K562 (cell line): ENCODE measurements around the gene MTMR4. TPM values are rescaled to one million over a fixed set of nuclear protein-coding genes. Genes with fewer than 3 reads are reported as not detected.
A peak's percentile ranks its signal among the peaks of the same experiment; 100 is the strongest.

Experiments
- GABPB1 ChIP-seq: sonication (generic); formaldehyde crosslinking; IDR thresholded peaks from 2 replicates; pipeline ENCODE4 v1.8.0; 2022; ENCODE audit warnings: mild to moderate bottlenecking, missing genetic modification reagents
- HCFC1 ChIP-seq: IDR thresholded peaks from 2 replicates; pipeline ENCODE4 v1.6.1; 2012; ENCODE audit warnings: low read depth, low read length, improper control_type of control experiment
- KDM4B ChIP-seq, 2 experiments: fragments of 450-650 bp in 1 of 2; sonication (generic) in 1 of 2; IDR thresholded peaks; 2 replicates each; pipeline ENCODE4 v1.6.1; 2016 to 2017; ENCODE audit warnings: borderline replicate concordance in 2 of 2, antibody characterized with exemption in 1 of 2, low read depth in 1 of 2, mild to moderate bottlenecking in 1 of 2
- MEF2A ChIP-seq: IDR thresholded peaks from 2 replicates; pipeline ENCODE4 v1.6.1; 2011; ENCODE audit warnings: low read depth, mild to moderate bottlenecking, low read length, moderate library complexity; ENCODE audit not compliant: control insufficient read depth
- MIER1 ChIP-seq: fragments of 450-650 bp; IDR thresholded peaks from 2 replicates; pipeline ENCODE4 v1.6.1; 2016; ENCODE audit warnings: antibody characterized with exemption, mild to moderate bottlenecking, low read depth
- NKRF ChIP-seq: fragments of 450-650 bp; IDR thresholded peaks from 2 replicates; pipeline ENCODE4 v1.6.1; 2016; ENCODE audit warnings: borderline replicate concordance
- PBX2 ChIP-seq, 2 experiments: IDR thresholded peaks in 1 of 2; conservative IDR thresholded peaks in 1 of 2; 2 replicates each; pipeline ENCODE4 v1.6.1; 2016; ENCODE audit warnings: low read depth in 2 of 2, mild to moderate bottlenecking in 1 of 2, missing compliant biosample characterization in 1 of 2, missing genetic modification characterization in 1 of 2, moderate library complexity in 1 of 2
- PHTF2 ChIP-seq: fragments of 250-450 bp; sonication (Bioruptor Pico); IDR thresholded peaks from 2 replicates; pipeline ENCODE4 v1.5.0; 2021; ENCODE audit warnings: mild to moderate bottlenecking
- RBM17 ChIP-seq: fragments of 200-400 bp; formaldehyde crosslinking; IDR thresholded peaks from 2 replicates; pipeline ENCODE4 v1.6.1; 2017; ENCODE audit warnings: low read depth, mild to moderate bottlenecking, low read length, borderline replicate concordance
- SIN3A ChIP-seq, 2 experiments: fragments of 150-350 bp in 1 of 2; IDR thresholded peaks; 2 replicates each; pipeline ENCODE4 v1.6.1; 2011 to 2016; ENCODE audit warnings: borderline replicate concordance in 2 of 2, low read depth in 2 of 2, low read length in 2 of 2, mild to moderate bottlenecking in 2 of 2, moderate library complexity in 2 of 2; ENCODE audit not compliant: control insufficient read depth in 1 of 2
- TFAM ChIP-seq: fragments of 250-450 bp; sonication (Bioruptor Pico); conservative IDR thresholded peaks from 2 replicates; pipeline ENCODE4 v1.5.0; 2021; ENCODE audit warnings: mild to moderate bottlenecking, moderate library complexity
- THAP7 ChIP-seq: fragments of 250-450 bp; sonication (Bioruptor Pico); IDR thresholded peaks from 2 replicates; pipeline ENCODE4 v1.5.0; 2021
- ZFP91 ChIP-seq: sonication (generic); formaldehyde crosslinking; IDR thresholded peaks from 2 replicates; pipeline ENCODE4 v1.8.0; 2022; ENCODE audit warnings: mild to moderate bottlenecking, missing genetic modification reagents
- ZNF444 ChIP-seq: fragments of 250-450 bp; sonication (Bioruptor Pico); IDR thresholded peaks from 2 replicates; pipeline ENCODE4 v1.4.0; 2020; ENCODE audit warnings: mild to moderate bottlenecking, moderate library complexity
- ZNF76 ChIP-seq: fragments of 250-450 bp; sonication (Bioruptor Pico); IDR thresholded peaks from 2 replicates; pipeline ENCODE4 v1.4.0; 2020; ENCODE audit warnings: mild to moderate bottlenecking, moderate library complexity, borderline replicate concordance
- polyA plus RNA-seq, 8 experiments: library from polyadenylated mRNA; depleted of rRNA in 4 of 8; stranded (reverse) in 5 of 8; unstranded in 3 of 8; fragments of >200 nt; fragmentation: Nextera tagmentation in 2 of 8; fragmentation: Illumina TruSeq in 1 of 8; extraction: Ambion mirVana in 2 of 8; extraction: Trizol in 1 of 8; gene quantifications; 2 replicates each; pipeline versions ENCODE4 v1.2.1 to v1.2.3, GENCODE V29; 2011 to 2014; ENCODE audit warnings: inconsistent platforms in 1 of 8, missing spikeins in 1 of 8
- total RNA-seq, 7 experiments: library from RNA; depleted of rRNA in 6 of 7; stranded (reverse); fragments of >200 nt in 6 of 7; fragmentation: Illumina TruSeq in 2 of 7; extraction: Trizol in 2 of 7; gene quantifications; 2 replicates each; pipeline versions ENCODE4 v1.2.1 to v1.2.3, GENCODE V29; 2011 to 2021; ENCODE audit warnings: low replicate concordance in 1 of 7
- TF ChIP-seq, protein P1 (sequence below): fragments of 150-350 bp; conservative IDR thresholded peaks from 2 replicates; pipeline ENCODE4 v1.6.1; 2014; ENCODE audit warnings: low read length

The MTMR4 gene
- total and polyA plus RNA-seq, 9 of the 15 experiments (the other 6 are each of a cell fraction or from before 2014, with no cell fraction given) = 8.8 to 45.7 (median 28.7) TPM

- TF ChIP-seq KDM4B (IDR thresholded peaks at IDR 0.05; ENCODE audit: borderline replicate concordance in 2 of 2, low read depth in 1 of 2) = peak in 1 of 2 experiments; percentile 33; a peak in 1 of 4 replicates
- peak; percentile 78 for TF ChIP-seq HCFC1
- peak; percentile 79; the same call in 1 of the 2 replicates for TF ChIP-seq NKRF
- no peak for TF ChIP-seq TFAM (CRISPR knock-in tag)
- TF ChIP-seq PBX2 (CRISPR knock-in tag; IDR thresholded peaks at IDR 0.05; ENCODE audit: low read depth) = no peak
- no peak for TF ChIP-seq PBX2 (tag; conservative IDR thresholded peaks at IDR 0.05; ENCODE audit: low read depth)
- TF ChIP-seq MEF2A = 0 out of 2 replicates have a peak, but pooled peaks have one; percentile 46
- TF ChIP-seq ZNF444 (CRISPR knock-in tag) = no peak
- peak in 1 of 2 experiments; percentile 83; a peak in 2 of 4 replicates for TF ChIP-seq SIN3A (IDR thresholded peaks at IDR 0.05; ENCODE audit: borderline replicate concordance in 2 of 2, control insufficient read depth in 1 of 2, low read depth in 2 of 2, low read length in 2 of 2)
- peak; percentile 20; the same call in 1 of the 2 replicates for TF ChIP-seq MIER1
- no peak for TF ChIP-seq PHTF2 (CRISPR knock-in tag)
- no peak for TF ChIP-seq ZFP91 (CRISPR knock-in tag)
- no peak for TF ChIP-seq ZNF76 (CRISPR knock-in tag)
- no peak for TF ChIP-seq RBM17
- TF ChIP-seq GABPB1 (CRISPR knock-in tag) = peak; percentile 99
- TF ChIP-seq, protein P1, sequence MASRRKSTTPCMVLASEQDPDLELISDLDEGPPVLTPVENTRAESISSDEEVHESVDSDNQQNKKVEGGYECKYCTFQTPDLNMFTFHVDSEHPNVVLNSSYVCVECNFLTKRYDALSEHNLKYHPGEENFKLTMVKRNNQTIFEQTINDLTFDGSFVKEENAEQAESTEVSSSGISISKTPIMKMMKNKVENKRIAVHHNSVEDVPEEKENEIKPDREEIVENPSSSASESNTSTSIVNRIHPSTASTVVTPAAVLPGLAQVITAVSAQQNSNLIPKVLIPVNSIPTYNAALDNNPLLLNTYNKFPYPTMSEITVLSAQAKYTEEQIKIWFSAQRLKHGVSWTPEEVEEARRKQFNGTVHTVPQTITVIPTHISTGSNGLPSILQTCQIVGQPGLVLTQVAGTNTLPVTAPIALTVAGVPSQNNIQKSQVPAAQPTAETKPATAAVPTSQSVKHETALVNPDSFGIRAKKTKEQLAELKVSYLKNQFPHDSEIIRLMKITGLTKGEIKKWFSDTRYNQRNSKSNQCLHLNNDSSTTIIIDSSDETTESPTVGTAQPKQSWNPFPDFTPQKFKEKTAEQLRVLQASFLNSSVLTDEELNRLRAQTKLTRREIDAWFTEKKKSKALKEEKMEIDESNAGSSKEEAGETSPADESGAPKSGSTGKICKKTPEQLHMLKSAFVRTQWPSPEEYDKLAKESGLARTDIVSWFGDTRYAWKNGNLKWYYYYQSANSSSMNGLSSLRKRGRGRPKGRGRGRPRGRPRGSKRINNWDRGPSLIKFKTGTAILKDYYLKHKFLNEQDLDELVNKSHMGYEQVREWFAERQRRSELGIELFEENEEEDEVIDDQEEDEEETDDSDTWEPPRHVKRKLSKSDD = no peak
- peak; percentile 92 for TF ChIP-seq THAP7 (CRISPR knock-in tag)
These were observed 3.6 kb upstream of the MTMR4 start (continued) for GRCh38 chr17:58517928-58518609.
